CD4-positive, alpha-beta T cell (primary cell): ENCODE results near the gene PPP4R4. TPM values are rescaled to one million over a fixed set of nuclear protein-coding genes. Genes with fewer than 3 reads are reported as not detected.
"Not testable (repeated sequence)": the region's sequence is repeated elsewhere in the genome, so short reads cannot be mapped to it uniquely, and the experiment has no call there.

Source experiments
- ATAC-seq: fragments of 200-7000 bp; cut with Tn5 transposase; one replicate; pipeline ENCODE4 v1.10.0; 2022; ENCODE audit warnings: mild to moderate bottlenecking; ENCODE audit not compliant: poor library complexity
- CTCF ChIA-PET: fragments of 350-600 bp; sonication (Branson Sonifier 250); formaldehyde crosslinking; loops from one replicate; lab custom pipeline; 2021; ENCODE audit warnings: antibody characterized with exemption, inconsistent platforms; lab: Charles Lee
- POLR2A ChIA-PET: fragments of 350-600 bp; sonication (Branson Sonifier 250); formaldehyde crosslinking; loops from one replicate; lab custom pipeline; 2021; ENCODE audit warnings: antibody characterized with exemption, inconsistent platforms; lab: Charles Lee
- DNase-seq, 14 experiments: peaks; one replicate each; pipeline ENCODE4 v3.0.0-alpha.2; 2013 to 2020; ENCODE audit warnings: mixed read lengths in 2 of 14
- H3K27ac ChIP-seq, 2 donors: one replicate each; pipeline versions ENCODE4 v1.5.1 to v1.7.0; 2013; ENCODE audit warnings: low read length in 2 of 2, low read depth in 1 of 2, mild to moderate bottlenecking in 1 of 2
- H3K27me3 ChIP-seq, 2 experiments: 1 replicate in 1 of 2; 2 replicates in 1 of 2; pipeline versions ENCODE4 v1.6.1 to v1.7.0; 2013; ENCODE audit warnings: low read length in 2 of 2, control low read depth in 1 of 2, mild to moderate bottlenecking in 1 of 2, moderate library complexity in 1 of 2; ENCODE audit not compliant: insufficient read depth in 2 of 2, control insufficient read depth in 1 of 2
- H3K36me3 ChIP-seq: one replicate; pipeline ENCODE4 v1.6.1; 2013; ENCODE audit warnings: low read length, control low read depth; ENCODE audit not compliant: insufficient read depth
- H3K4me1 ChIP-seq: one replicate; pipeline ENCODE4 v1.6.1; 2013; ENCODE audit warnings: low read length, control low read depth; ENCODE audit not compliant: insufficient read depth
- H3K4me3 ChIP-seq: one replicate; pipeline ENCODE4 v1.5.1; 2013; ENCODE audit warnings: mild to moderate bottlenecking, low read length, moderate library complexity
- H3K9me3 ChIP-seq, 2 experiments: 1 replicate in 1 of 2; 2 replicates in 1 of 2; pipeline versions ENCODE4 v1.6.1 to v1.7.0; 2013; ENCODE audit warnings: low read length in 2 of 2, mild to moderate bottlenecking in 2 of 2, control low read depth in 1 of 2, moderate library complexity in 1 of 2; ENCODE audit not compliant: control insufficient read depth in 1 of 2, insufficient read depth in 1 of 2
- H3K27ac Mint-ChIP-seq: one replicate; pipeline ENCODE4 v1.8.0; 2020; ENCODE audit warnings: mixed read lengths
- H3K27me3 Mint-ChIP-seq: one replicate; pipeline ENCODE4 v1.8.0; 2021; ENCODE audit warnings: mixed read lengths
- H3K36me3 Mint-ChIP-seq: one replicate; pipeline ENCODE4 v1.8.0; 2021; ENCODE audit warnings: low read depth, mixed read lengths
- H3K4me1 Mint-ChIP-seq: one replicate; pipeline ENCODE4 v1.8.0; 2021; ENCODE audit warnings: low read depth, mixed read lengths
- H3K4me3 Mint-ChIP-seq: one replicate; pipeline ENCODE4 v1.8.0; 2020; ENCODE audit warnings: mild to moderate bottlenecking, mixed read lengths
- H3K9me3 Mint-ChIP-seq: one replicate; pipeline ENCODE4 v1.8.0; 2020; ENCODE audit warnings: mixed read lengths
- CTCF ChIP-seq: fragments of 200-600 bp; IDR thresholded peaks from one replicate; pipeline ENCODE4 v1.8.0; 2022; ENCODE audit warnings: antibody characterized with exemption, mild to moderate bottlenecking
- intact Hi-C, 2 experiments: fragments of 100-400 bp; cut with DNase I in 1 of 2; cut with micrococcal nuclease in 1 of 2; formaldehyde crosslinking; loops; one replicate each; pipeline versions ENCODE4 v1.15.1 to v1.9.0; 2023 to 2025; cut with DNase I, micrococcal nuclease
- total RNA-seq, 174 experiments: library from RNA in 2 of 174; stranded (reverse) in 2 of 174; gene quantifications; one replicate each; pipeline ENCODE4 v1.2.3 and lab custom pipeline; 2021 to 2026

Gene PPP4R4
- total RNA-seq, 2 experiments from 2014 or later = 3.5 to 4.3 TPM

- Histone ChIP-seq H3K36me3 (no peaks in the 10 kb centered on the region), H3K27ac (no peak overlapping the region), H3K27me3 (peaks cover 4 to 5% of the 10 kb centered on the region in 2 experiments), H3K4me3 (no peak overlapping the region), H3K9me3 (peaks cover under 1 to 9% of the 10 kb centered on the region in 2 experiments), H3K4me1 (no peaks in the 10 kb centered on the region)
- peaks cover 12% of the 10 kb centered on the region for H3K27me3 Mint-ChIP-seq
- ATAC-seq (no peak), DNase-seq (no peak)
- no peaks in the 10 kb centered on the region for H3K4me1 Mint-ChIP-seq
- no peak for TF ChIP-seq CTCF
- no peak overlapping the region for H3K27ac Mint-ChIP-seq
- H3K9me3 Mint-ChIP-seq = peaks cover 3% of the 10 kb centered on the region
- no peak overlapping the region for H3K4me3 Mint-ChIP-seq
- CTCF ChIA-PET = no interaction called here
- intact Hi-C loops = no loop called here
- H3K36me3 Mint-ChIP-seq = no peaks in the 10 kb centered on the region
- POLR2A ChIA-PET = no interaction called here
These were observed 38.9 kb downstream of the PPP4R4 start for GRCh38 chr14:94213021-94213420.

GRCh38 chr14:94213741-94214140, 39.6 kb downstream of the PPP4R4 start:
- no peak for TF ChIP-seq CTCF
- DNase-seq = no peak
- Mint-ChIP-seq H3K4me3 (no peak overlapping the region), H3K9me3 (peaks cover 3% of the 10 kb centered on the region), H3K27me3 (peaks cover 12% of the 10 kb centered on the region), H3K4me1 (no peaks in the 10 kb centered on the region), H3K36me3 (no peaks in the 10 kb centered on the region), H3K27ac (no peak overlapping the region)
- Histone ChIP-seq H3K27me3 (peaks cover 4 to 5% of the 10 kb centered on the region in 2 experiments), H3K4me1 (no peaks in the 10 kb centered on the region), H3K27ac (no peak overlapping the region), H3K4me3 (no peak overlapping the region), H3K9me3 (peaks cover 4 to 9% of the 10 kb centered on the region in 2 experiments), H3K36me3 (no peaks in the 10 kb centered on the region)
- no peak for ATAC-seq
- POLR2A ChIA-PET = no interaction called here
- CTCF ChIA-PET = interaction anchor here (0.6 kb wide), 1 partner anchor 97 kb away, joined by 3 read pairs; no protein-coding TSS in a partner anchor
- intact Hi-C loops = no loop called here

DNA sequence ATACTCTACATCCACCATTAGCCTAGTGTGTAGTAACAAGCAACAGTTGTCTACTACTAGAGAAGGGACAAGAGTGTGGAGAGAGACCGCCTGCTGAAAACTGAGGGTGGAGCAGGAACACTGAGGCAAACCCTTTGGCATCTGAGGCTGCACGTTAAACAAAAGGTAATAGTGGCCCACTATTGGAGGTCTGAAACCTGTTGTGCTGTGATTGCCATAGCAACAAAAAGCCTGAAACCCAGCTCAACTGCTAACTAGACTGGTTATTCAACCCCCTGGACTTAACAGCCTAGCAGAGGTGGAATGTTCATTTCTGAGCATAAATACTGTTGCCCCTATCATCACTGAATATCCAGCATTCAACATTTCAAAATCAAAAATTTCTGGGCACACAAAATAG, 43.0 kb downstream of the PPP4R4 start:
- Histone ChIP-seq H3K4me3 (no peak overlapping the region), H3K36me3 (no peaks in the 10 kb centered on the region), H3K27me3 (peaks cover 4 to 5% of the 10 kb centered on the region in 2 experiments), H3K9me3 (peaks cover 4 to 16% of the 10 kb centered on the region in 2 experiments), H3K4me1 (no peaks in the 10 kb centered on the region), H3K27ac (no peak overlapping the region)
- H3K9me3 Mint-ChIP-seq = peaks cover 11% of the 10 kb centered on the region
- DNase-seq = no peak
- intact Hi-C loops = no loop called here
- no peak overlapping the region for H3K4me3 Mint-ChIP-seq
- no peak overlapping the region for H3K27ac Mint-ChIP-seq
- no peak for TF ChIP-seq CTCF
- H3K27me3 Mint-ChIP-seq = peaks cover 12% of the 10 kb centered on the region
- POLR2A ChIA-PET = no interaction called here
- peaks cover 9% of the 10 kb centered on the region for H3K36me3 Mint-ChIP-seq
- no peak for ATAC-seq
- no peaks in the 10 kb centered on the region for H3K4me1 Mint-ChIP-seq
- CTCF ChIA-PET = no interaction called here

GRCh38 chr14:94218198-94218886, 44.2 kb downstream of the PPP4R4 start:
- H3K4me1 ChIP-seq, H3K4me3 ChIP-seq, H3K27ac Mint-ChIP-seq, ATAC-seq, H3K27me3 ChIP-seq, intact Hi-C loops, H3K4me3 Mint-ChIP-seq, POLR2A ChIA-PET, H3K4me1 Mint-ChIP-seq, CTCF ChIA-PET, H3K36me3 ChIP-seq, H3K36me3 Mint-ChIP-seq, H3K27ac ChIP-seq, DNase-seq: not testable (repeated sequence)
- H3K9me3 ChIP-seq = peaks cover 4 to 12% of the 10 kb centered on the region in 2 experiments
- Mint-ChIP-seq H3K9me3 (peaks cover 10% of the 10 kb centered on the region), H3K27me3 (peaks cover 11% of the 10 kb centered on the region)
